WTC11 (cell line): ENCODE measurements around the gene FNDC7. TPM values are rescaled to one million over a fixed set of nuclear protein-coding genes. Genes with fewer than 3 reads are reported as not detected.

Experiments used
- ATAC-seq: fragments of 200-7000 bp; cut with Tn5 transposase; 2 replicates; pipeline ENCODE4 v1.10.0; 2021; ENCODE audit warnings: mild to moderate bottlenecking, moderate library complexity
- CTCF ChIA-PET: fragments of 300-600 bp; sonication (Branson Sonifier 250); formaldehyde crosslinking; loops from one replicate; lab custom pipeline; 2021; ENCODE audit warnings: antibody characterized with exemption; lab: Charles Lee
- POLR2A ChIA-PET: fragments of 350-600 bp; sonication (Branson Sonifier 250); formaldehyde crosslinking; loops from one replicate; lab custom pipeline; 2021; ENCODE audit warnings: antibody characterized with exemption; lab: Charles Lee
- DNase-seq: peaks from one replicate; pipeline ENCODE4 v3.0.0; 2021; ENCODE audit warnings: low spot score
- H3K27ac Mint-ChIP-seq: 2 replicates; pipeline ENCODE4 v1.8.0; 2021; ENCODE audit warnings: mixed read lengths
- H3K27me3 Mint-ChIP-seq: 2 replicates; pipeline ENCODE4 v1.8.0; 2021; ENCODE audit warnings: low read depth, mild to moderate bottlenecking, moderate library complexity, mixed read lengths
- H3K36me3 Mint-ChIP-seq: 2 replicates; pipeline ENCODE4 v1.8.0; 2021; ENCODE audit warnings: mixed read lengths
- H3K4me1 Mint-ChIP-seq: 2 replicates; pipeline ENCODE4 v1.8.0; 2022; ENCODE audit warnings: mixed read lengths
- H3K4me3 Mint-ChIP-seq: 2 replicates; pipeline ENCODE4 v1.8.0; 2021; ENCODE audit warnings: mild to moderate bottlenecking, moderate library complexity, mixed read lengths
- H3K9me3 Mint-ChIP-seq: 2 replicates; pipeline ENCODE4 v1.8.0; 2021; ENCODE audit warnings: mixed read lengths
- AR ChIP-seq: fragments of 250-450 bp; sonication (Bioruptor Pico); IDR thresholded peaks from 2 replicates; pipeline ENCODE4 v1.9.0; 2021; ENCODE audit warnings: mild to moderate bottlenecking
- ATF1 ChIP-seq: sonication (generic); formaldehyde crosslinking; IDR thresholded peaks from 2 replicates; pipeline ENCODE4 v1.8.1; 2023; ENCODE audit warnings: mild to moderate bottlenecking, moderate library complexity, missing genetic modification reagents
- CTCF ChIP-seq: fragments of 200-600 bp; IDR thresholded peaks from 2 replicates; pipeline ENCODE4 v1.8.0; 2022; ENCODE audit warnings: antibody characterized with exemption
- E2F4 ChIP-seq: sonication (generic); formaldehyde crosslinking; IDR thresholded peaks from 2 replicates; pipeline ENCODE4 v1.8.1; 2022; ENCODE audit warnings: low read depth, mild to moderate bottlenecking, moderate library complexity, missing genetic modification reagents, borderline replicate concordance
- EMX1 ChIP-seq: fragments of 250-450 bp; sonication (Bioruptor Pico); IDR thresholded peaks from 2 replicates; pipeline ENCODE4 v1.8.0; 2021; ENCODE audit warnings: mild to moderate bottlenecking
- FOXJ3 ChIP-seq: sonication (generic); formaldehyde crosslinking; IDR thresholded peaks from 2 replicates; pipeline ENCODE4 v1.9.0; 2021; ENCODE audit warnings: missing genetic modification reagents, mild to moderate bottlenecking, borderline replicate concordance
- FOXK1 ChIP-seq: sonication (generic); formaldehyde crosslinking; IDR thresholded peaks from 2 replicates; pipeline ENCODE4 v1.8.0; 2022; ENCODE audit warnings: mild to moderate bottlenecking, moderate library complexity, missing genetic modification reagents
- GRHL2 ChIP-seq: fragments of 250-450 bp; sonication (Bioruptor Pico); IDR thresholded peaks from 2 replicates; pipeline ENCODE4 v1.8.0; 2022; ENCODE audit warnings: mild to moderate bottlenecking, moderate library complexity; ENCODE audit not compliant: insufficient replicate concordance, severe bottlenecking
- GTF2I ChIP-seq: fragments of 250-450 bp; sonication (Bioruptor Pico); conservative IDR thresholded peaks from 2 replicates; pipeline ENCODE4 v1.4.0; 2021; ENCODE audit warnings: mild to moderate bottlenecking
- IRF1 ChIP-seq: sonication (generic); formaldehyde crosslinking; IDR thresholded peaks from 2 replicates; pipeline ENCODE4 v1.8.0; 2023; ENCODE audit warnings: missing genetic modification reagents
- IRF2 ChIP-seq: sonication (generic); formaldehyde crosslinking; IDR thresholded peaks from 2 replicates; pipeline ENCODE4 v1.8.0; 2022; ENCODE audit warnings: low read depth, missing genetic modification reagents, borderline replicate concordance
- JAZF1 ChIP-seq: fragments of 250-450 bp; sonication (Bioruptor Pico); IDR thresholded peaks from 2 replicates; pipeline ENCODE4 v1.9.0; 2021; ENCODE audit warnings: moderate library complexity, mild to moderate bottlenecking, inconsistent platforms
- MAX ChIP-seq: sonication (generic); formaldehyde crosslinking; IDR thresholded peaks from 2 replicates; pipeline ENCODE4 v1.8.0; 2022; ENCODE audit warnings: mild to moderate bottlenecking, missing genetic modification reagents
- NFATC4 ChIP-seq: fragments of 250-450 bp; sonication (Bioruptor Pico); IDR thresholded peaks from 2 replicates; pipeline ENCODE4 v1.9.0; 2021; ENCODE audit warnings: mild to moderate bottlenecking
- NFYB ChIP-seq: sonication (generic); formaldehyde crosslinking; conservative IDR thresholded peaks from 2 replicates; pipeline ENCODE4 v1.8.0; 2022; ENCODE audit warnings: low read depth, missing genetic modification reagents
- RORB ChIP-seq: fragments of 250-450 bp; sonication (Bioruptor Pico); IDR thresholded peaks from 2 replicates; pipeline ENCODE4 v1.9.0; 2021; ENCODE audit warnings: mild to moderate bottlenecking
- SMAD3 ChIP-seq: sonication (generic); formaldehyde crosslinking; IDR thresholded peaks from 2 replicates; pipeline ENCODE4 v1.8.0; 2022; ENCODE audit warnings: missing genetic modification reagents, mild to moderate bottlenecking, borderline replicate concordance
- TCF7 ChIP-seq: sonication (generic); formaldehyde crosslinking; IDR thresholded peaks from 2 replicates; pipeline ENCODE4 v1.8.0; 2022; ENCODE audit warnings: mild to moderate bottlenecking, low read depth, missing genetic modification reagents, moderate library complexity
- TEAD1 ChIP-seq: sonication (generic); formaldehyde crosslinking; IDR thresholded peaks from 2 replicates; pipeline ENCODE4 v1.8.0; 2022; ENCODE audit warnings: mild to moderate bottlenecking, missing genetic modification reagents
- USF2 ChIP-seq: sonication (generic); formaldehyde crosslinking; IDR thresholded peaks from 2 replicates; pipeline ENCODE4 v1.8.1; 2023; ENCODE audit warnings: mild to moderate bottlenecking, missing genetic modification reagents, moderate library complexity
- ZNF121 ChIP-seq: sonication (generic); formaldehyde crosslinking; IDR thresholded peaks from 2 replicates; pipeline ENCODE4 v1.8.0; 2023; ENCODE audit warnings: missing genetic modification reagents
- ZNF138 ChIP-seq: sonication (generic); formaldehyde crosslinking; conservative IDR thresholded peaks from 2 replicates; pipeline ENCODE4 v1.8.1; 2022; ENCODE audit warnings: mild to moderate bottlenecking, moderate library complexity, missing genetic modification reagents
- ZNF219 ChIP-seq: sonication (generic); formaldehyde crosslinking; IDR thresholded peaks from 2 replicates; pipeline ENCODE4 v1.8.0; 2023; ENCODE audit warnings: missing genetic modification reagents, mild to moderate bottlenecking, borderline replicate concordance
- ZSCAN18 ChIP-seq: fragments of 250-450 bp; sonication (Bioruptor Pico); IDR thresholded peaks from 2 replicates; pipeline ENCODE4 v2.1.2; 2022; ENCODE audit warnings: mild to moderate bottlenecking, moderate library complexity
- total RNA-seq: library from RNA; stranded (reverse); gene quantifications from 3 replicates; pipeline ENCODE4 v1.2.3, GENCODE V29; 2021

The FNDC7 gene
- total RNA-seq, 1 experiment from 2014 or later = 0.28 TPM

GRCh38 chr1:108753363-108753762, 40.7 kb downstream of the FNDC7 start:
- POLR2A ChIA-PET = no interaction called here
- no peak for TF ChIP-seq IRF2 (CRISPR knock-in tag)
- TF ChIP-seq ZNF138 = no peak
- no peak for TF ChIP-seq ATF1 (CRISPR knock-in tag)
- no peak for TF ChIP-seq IRF1 (CRISPR knock-in tag)
- TF ChIP-seq TCF7 (CRISPR knock-in tag) = no peak
- no peak for TF ChIP-seq USF2 (CRISPR knock-in tag)
- no peak for TF ChIP-seq ZNF121 (CRISPR knock-in tag)
- no peak for TF ChIP-seq AR (CRISPR knock-in tag)
- TF ChIP-seq ZNF219 (CRISPR knock-in tag) = no peak
- no peak for TF ChIP-seq FOXJ3 (CRISPR knock-in tag)
- TF ChIP-seq ZSCAN18 (CRISPR knock-in tag) = no peak
- no peak for TF ChIP-seq NFYB (CRISPR knock-in tag)
- no peak for TF ChIP-seq E2F4
- TF ChIP-seq GRHL2 (CRISPR knock-in tag) = no peak

GRCh38 chr1:108758796-108759195, 46.1 kb downstream of the FNDC7 start:
- no peaks in the 10 kb centered on the region for H3K27me3 Mint-ChIP-seq
- no peak for DNase-seq
- H3K4me1 Mint-ChIP-seq = no peaks in the 10 kb centered on the region
- CTCF ChIA-PET = no interaction called here
- POLR2A ChIA-PET = no interaction called here
- H3K27ac Mint-ChIP-seq = no peak overlapping the region
- no peak for ATAC-seq
- peaks cover 15% of the 10 kb centered on the region for H3K36me3 Mint-ChIP-seq
- H3K9me3 Mint-ChIP-seq = no peaks in the 10 kb centered on the region
- no peak overlapping the region for H3K4me3 Mint-ChIP-seq
- no peak for TF ChIP-seq TCF7 (CRISPR knock-in tag)
- no peak for TF ChIP-seq RORB (CRISPR knock-in tag)
- no peak for TF ChIP-seq SMAD3 (CRISPR knock-in tag)
- no peak for TF ChIP-seq NFATC4
- no peak for TF ChIP-seq GTF2I (CRISPR knock-in tag)
- TF ChIP-seq TEAD1 = no peak
- no peak for TF ChIP-seq MAX (CRISPR knock-in tag)
- no peak for TF ChIP-seq JAZF1 (CRISPR knock-in tag)
- no peak for TF ChIP-seq CTCF
- no peak for TF ChIP-seq EMX1 (CRISPR knock-in tag)
- no peak for TF ChIP-seq FOXK1 (CRISPR knock-in tag)
- no peak for TF ChIP-seq E2F4

More at GRCh38 chr1:108753363-108753762, 40.7 kb downstream of the FNDC7 start:
- Mint-ChIP-seq H3K36me3 (peaks cover 9% of the 10 kb centered on the region), H3K9me3 (no peaks in the 10 kb centered on the region), H3K4me3 (no peak overlapping the region), H3K27me3 (no peaks in the 10 kb centered on the region), H3K27ac (no peak overlapping the region), H3K4me1 (no peaks in the 10 kb centered on the region)
- ATAC-seq (no peak), DNase-seq (no peak)
- CTCF ChIA-PET = interaction anchor here (1.3 kb wide), 1 partner anchor 44 kb away, joined by 3 read pairs; no protein-coding TSS in a partner anchor
